ENCODE results near the gene GNAT2. TPM values are rescaled to one million over a fixed set of nuclear protein-coding genes. Genes with fewer than 3 reads are reported as not detected.

The GNAT2 gene
- total RNA-seq, 4 donors from 2014 or later = not detected

- in situ Hi-C loops (cut with MboI; ENCODE audit: low sequenced_read_pairs in 4 of 4) = no loop called here
- H3K4me3 ChIP-seq = no peak overlapping the region
- H3K9me3 ChIP-seq = no peaks in the 10 kb centered on the region
- no peaks in the 10 kb centered on the region for H3K4me1 ChIP-seq
- peaks cover 0 to 3% (median 0%) of the 10 kb centered on the region in 3 donors for H3K27me3 ChIP-seq
- ATAC-seq (no peak), DNase-seq (no peak)
- H3K27ac ChIP-seq = no peak overlapping the region
- no peaks in the 10 kb centered on the region for H3K36me3 ChIP-seq
- intact Hi-C loops (cut with DNase I; ENCODE audit: low total_unique reads) = no loop called here
- no peak for TF ChIP-seq POLR2A (IDR thresholded peaks at IDR 0.05)
- no peak for TF ChIP-seq CTCF (IDR thresholded peaks at IDR 0.05 in 4 of 5, conservative IDR thresholded peaks at IDR 0.05 in 1 of 5)
These were observed 8.7 kb downstream of the GNAT2 start for GRCh38 chr1:109610609-109611307.

GRCh38 chr1:109609881-109610280 is 9.5 kb downstream of the GNAT2 start:
- in situ Hi-C loops (cut with MboI; ENCODE audit: low sequenced_read_pairs in 4 of 4) (no loop called here), intact Hi-C loops (cut with DNase I; ENCODE audit: low total_unique reads) (no loop called here)
- Histone ChIP-seq H3K27ac (no peak overlapping the region), H3K9me3 (no peaks in the 10 kb centered on the region), H3K36me3 (no peaks in the 10 kb centered on the region), H3K27me3 (peaks cover 0 to 3% (median 0%) of the 10 kb centered on the region in 3 donors), H3K4me1 (no peaks in the 10 kb centered on the region), H3K4me3 (no peak overlapping the region)
- DNase-seq (no peak), ATAC-seq (no peak)
- TF ChIP-seq CTCF (IDR thresholded peaks at IDR 0.05 in 4 of 5, conservative IDR thresholded peaks at IDR 0.05 in 1 of 5) (no peak), POLR2A (IDR thresholded peaks at IDR 0.05) (no peak)

DNA sequence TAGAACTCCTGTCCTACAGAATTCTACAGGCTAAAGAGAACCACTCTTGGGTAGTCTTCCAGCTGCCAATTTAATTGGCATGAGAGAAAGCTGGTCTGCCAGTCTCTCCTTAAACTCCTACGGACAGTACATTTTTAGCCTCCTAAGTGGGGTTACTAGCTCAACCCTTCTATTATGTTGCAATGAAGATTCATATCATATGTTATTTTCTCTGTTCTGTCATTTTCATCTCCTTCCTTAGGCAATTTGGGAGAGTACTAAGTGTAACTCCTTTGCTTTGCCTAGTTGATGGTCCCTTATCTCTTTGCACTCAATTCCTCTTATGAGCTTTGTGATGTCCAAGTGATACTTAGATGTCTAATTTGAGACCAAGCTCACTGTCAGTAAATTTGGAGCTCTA is 14.0 kb downstream of the GNAT2 start:
- TF ChIP-seq POLR2A (IDR thresholded peaks at IDR 0.05) (no peak), CTCF (IDR thresholded peaks at IDR 0.05 in 4 of 5, conservative IDR thresholded peaks at IDR 0.05 in 1 of 5) (no peak)
- ATAC-seq = no peak
- no peak for DNase-seq
- no peak overlapping the region for H3K4me3 ChIP-seq
- no peak overlapping the region for H3K27ac ChIP-seq
- no peaks in the 10 kb centered on the region for H3K36me3 ChIP-seq
- H3K4me1 ChIP-seq = no peaks in the 10 kb centered on the region
- no peaks in the 10 kb centered on the region for H3K27me3 ChIP-seq
- in situ Hi-C loops (cut with MboI; ENCODE audit: low sequenced_read_pairs in 4 of 4) (no loop called here), intact Hi-C loops (cut with DNase I; ENCODE audit: low total_unique reads) (no loop called here)
- no peaks in the 10 kb centered on the region for H3K9me3 ChIP-seq

GRCh38 chr1:109603229-109603628 is 16.2 kb downstream of the GNAT2 start:
- intact Hi-C loops (cut with DNase I; ENCODE audit: low total_unique reads) = no loop called here
- Histone ChIP-seq H3K9me3 (no peaks in the 10 kb centered on the region), H3K4me1 (no peaks in the 10 kb centered on the region), H3K27ac (no peak overlapping the region), H3K4me3 (no peak overlapping the region), H3K27me3 (no peaks in the 10 kb centered on the region), H3K36me3 (peaks cover 0 to 7% of the 10 kb centered on the region in 2 donors)
- in situ Hi-C loops (cut with MboI; ENCODE audit: low sequenced_read_pairs in 4 of 4) = no loop called here
- TF ChIP-seq CTCF (IDR thresholded peaks at IDR 0.05 in 4 of 5, conservative IDR thresholded peaks at IDR 0.05 in 1 of 5) (no peak), POLR2A (IDR thresholded peaks at IDR 0.05) (no peak)
- ATAC-seq (no peak), DNase-seq (no peak)

DNA sequence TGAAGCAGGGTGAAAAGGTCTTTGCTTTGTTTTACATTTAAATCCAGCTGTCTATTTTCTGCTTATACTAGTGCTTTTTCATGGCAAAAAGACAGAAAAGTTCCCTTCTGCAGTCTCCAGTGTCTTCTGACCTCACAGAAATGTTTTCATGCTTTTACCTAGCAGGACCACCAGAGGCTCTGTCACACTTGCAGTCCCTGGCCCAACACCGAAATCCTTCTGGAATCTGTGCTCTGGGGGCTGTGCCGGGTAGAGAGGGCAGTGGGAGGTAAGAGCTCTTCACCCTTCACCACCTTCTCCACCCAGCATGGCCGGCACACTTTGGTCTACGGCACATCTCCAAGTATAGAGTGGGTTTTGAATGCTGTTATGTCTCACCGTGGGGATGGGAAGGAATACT is 20.8 kb downstream of the GNAT2 start:
- peaks cover 0 to 14% of the 10 kb centered on the region in 2 donors for H3K36me3 ChIP-seq

More for the DNA sequence above, 20.8 kb downstream of the GNAT2 start:
- Histone ChIP-seq H3K27ac (no peak overlapping the region), H3K27me3 (no peaks in the 10 kb centered on the region), H3K4me1 (no peaks in the 10 kb centered on the region), H3K9me3 (no peaks in the 10 kb centered on the region), H3K4me3 (no peak overlapping the region)
- TF ChIP-seq POLR2A (IDR thresholded peaks at IDR 0.05) = no peak
- TF ChIP-seq CTCF (IDR thresholded peaks at IDR 0.05 in 4 of 5, conservative IDR thresholded peaks at IDR 0.05 in 1 of 5) = no peak
- no peak for DNase-seq
- intact Hi-C loops (cut with DNase I; ENCODE audit: low total_unique reads) (no loop called here), in situ Hi-C loops (cut with MboI; ENCODE audit: low sequenced_read_pairs in 4 of 4) (no loop called here)
- ATAC-seq = no peak
